Sigmoid colon (tissue), 7 donors: ENCODE measurements around the gene ILRUN. TPM values are rescaled to one million over a fixed set of nuclear protein-coding genes. Genes with fewer than 3 reads are reported as not detected.
"Not testable (repeated sequence)": the region's sequence is repeated elsewhere in the genome, so short reads cannot be mapped to it uniquely, and the experiment has no call there.

Experiments
- DNase-seq: peaks from one replicate; pipeline ENCODE4 v3.0.0-alpha.2; 2019
- H3K27ac ChIP-seq, 4 donors: fragments of 200-600 bp; sonication (generic); one replicate each; pipeline ENCODE4 v1.5.1; 2016 to 2019; ENCODE audit warnings: mild to moderate bottlenecking in 1 of 4
- H3K27me3 ChIP-seq, 3 donors: fragments of 200-600 bp; sonication (generic); one replicate each; pipeline ENCODE4 v1.5.1; 2019; ENCODE audit warnings: mild to moderate bottlenecking in 1 of 3
- H3K36me3 ChIP-seq, 4 donors: fragments of 200-600 bp; sonication (generic); one replicate each; pipeline ENCODE4 v1.5.1; 2016 to 2019
- H3K4me1 ChIP-seq, 4 donors: fragments of 200-600 bp; sonication (generic); one replicate each; pipeline ENCODE4 v1.5.1; 2017 to 2019
- H3K4me3 ChIP-seq, 4 donors: fragments of 200-600 bp; sonication (generic); one replicate each; pipeline ENCODE4 v1.5.1; 2017 to 2019; ENCODE audit warnings: mild to moderate bottlenecking in 2 of 4, moderate library complexity in 1 of 4
- H3K9me3 ChIP-seq, 4 donors: fragments of 200-600 bp in 3 of 4; sonication (generic) in 3 of 4; one replicate each; pipeline versions ENCODE4 v1.5.1 to v1.6.1; 2013 to 2019
- EP300 ChIP-seq, 4 donors: sonication (generic); formaldehyde crosslinking; IDR thresholded peaks; one replicate each; pipeline ENCODE4 v1.6.1; 2017; ENCODE audit warnings: antibody characterized with exemption in 4 of 4
- POLR2A ChIP-seq, 2 donors: fragments of 450-650 bp; IDR thresholded peaks; one replicate each; pipeline ENCODE4 v1.6.1; 2016; ENCODE audit warnings: antibody characterized with exemption in 2 of 2, mild to moderate bottlenecking in 2 of 2, moderate library complexity in 2 of 2
- POLR2AphosphoS5 ChIP-seq, 4 donors: sonication (generic); formaldehyde crosslinking; IDR thresholded peaks; one replicate each; pipeline ENCODE4 v1.6.1; 2017; ENCODE audit warnings: antibody characterized with exemption in 4 of 4
- WGBS, 2 donors: extraction: QIAGEN DNeasy Blood & Tissue Kit; methylation state at CpG; one replicate each; pipeline ENCODE4 v1.1.7; 2013; 5-methylcytosine and 5-hydroxymethylcytosine counted together
- intact Hi-C: fragments of 100-400 bp; cut with DNase I; formaldehyde crosslinking; loops from one replicate; pipeline ENCODE4 v1.15.1; 2023
- polyA plus RNA-seq, 3 donors: library from polyadenylated mRNA; stranded (reverse); fragments of 200-250 nt; gene quantifications; one replicate each; pipeline ENCODE4 v1.2.3, GENCODE V29; 2013
- total RNA-seq, 4 donors: library from RNA; depleted of rRNA; stranded (reverse); fragments of >200 nt; gene quantifications; one replicate each; pipeline ENCODE4 v1.1.0, GENCODE V29; 2016
- TF ChIP-seq, protein P1 (sequence below), 4 experiments: fragments of 450-650 bp in 3 of 4; fragments of 200-600 bp in 1 of 4; IDR thresholded peaks; one replicate each; pipeline ENCODE4 v1.5.1; 2016 to 2019; ENCODE audit warnings: antibody characterized with exemption in 4 of 4, mild to moderate bottlenecking in 3 of 4, moderate library complexity in 2 of 4
- donor health status: healthy with polysubstance abuse.
- donor health status: Bipolar disorder and iron deficiency.
- donor health status: healthy.

ILRUN gene
- total RNA-seq (10 to 100 TPM; 56.3 to 79.3 (median 78.4) TPM), polyA plus RNA-seq (10 to 100 TPM; 35.4 to 62.7 (median 51.6) TPM)

- Histone ChIP-seq H3K27ac (peak within 1 kb of the TSS; percentile 95 to 99 (median 97)), H3K9me3 (no peaks in the 10 kb centered on the region), H3K4me1 (peaks cover 0 to 35% (median 29%) of the 10 kb centered on the region in 4 donors), H3K4me3 (peak within 1 kb of the TSS; percentile 80 to 98 (median 96)), H3K27me3 (no peaks in the 10 kb centered on the region), H3K36me3 (no peaks in the 10 kb centered on the region)
- TF ChIP-seq, protein P1, sequence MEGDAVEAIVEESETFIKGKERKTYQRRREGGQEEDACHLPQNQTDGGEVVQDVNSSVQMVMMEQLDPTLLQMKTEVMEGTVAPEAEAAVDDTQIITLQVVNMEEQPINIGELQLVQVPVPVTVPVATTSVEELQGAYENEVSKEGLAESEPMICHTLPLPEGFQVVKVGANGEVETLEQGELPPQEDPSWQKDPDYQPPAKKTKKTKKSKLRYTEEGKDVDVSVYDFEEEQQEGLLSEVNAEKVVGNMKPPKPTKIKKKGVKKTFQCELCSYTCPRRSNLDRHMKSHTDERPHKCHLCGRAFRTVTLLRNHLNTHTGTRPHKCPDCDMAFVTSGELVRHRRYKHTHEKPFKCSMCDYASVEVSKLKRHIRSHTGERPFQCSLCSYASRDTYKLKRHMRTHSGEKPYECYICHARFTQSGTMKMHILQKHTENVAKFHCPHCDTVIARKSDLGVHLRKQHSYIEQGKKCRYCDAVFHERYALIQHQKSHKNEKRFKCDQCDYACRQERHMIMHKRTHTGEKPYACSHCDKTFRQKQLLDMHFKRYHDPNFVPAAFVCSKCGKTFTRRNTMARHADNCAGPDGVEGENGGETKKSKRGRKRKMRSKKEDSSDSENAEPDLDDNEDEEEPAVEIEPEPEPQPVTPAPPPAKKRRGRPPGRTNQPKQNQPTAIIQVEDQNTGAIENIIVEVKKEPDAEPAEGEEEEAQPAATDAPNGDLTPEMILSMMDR (IDR thresholded peaks at IDR 0.05), result no peak
- TF ChIP-seq POLR2AphosphoS5 (IDR thresholded peaks at IDR 0.05) (peak; percentile 85 to 95 (median 92)), EP300 (IDR thresholded peaks at IDR 0.05) (peak in 1 of 4 donors; percentile 17), POLR2A (IDR thresholded peaks at IDR 0.05) (peak; percentile 50 to 81)
- DNase-seq, result peak; percentile 98
- intact Hi-C loops, result loop anchor here (2.0 kb wide), 1 partner anchor 60 kb away; the partner anchor contains the start of gene SNRPC
- WGBS, 2 donors, result 4 to 5% methylated on average over 49 of the region's 49 CpGs
Measured at GRCh38 chr6:34696739-34697543, at the start of gene ILRUN. ILRUN (minus strand) TSS chr6:34696767; CDS start chr6:34696603, 164 bp downstream.

- WGBS, 2 donors, result 17 to 75% methylated on average over 10 of the region's 10 CpGs
- Histone ChIP-seq H3K27me3 (no peaks in the 10 kb centered on the region), H3K36me3 (no peaks in the 10 kb centered on the region), H3K4me3 (no peak overlapping the region), H3K9me3 (no peaks in the 10 kb centered on the region), H3K27ac (no peak overlapping the region), H3K4me1 (no peaks in the 10 kb centered on the region)
- intact Hi-C loops, result no loop called here
- no peak for TF ChIP-seq EP300 (IDR thresholded peaks at IDR 0.05)
- TF ChIP-seq, protein P1 (IDR thresholded peaks at IDR 0.05), result no peak
- no peak for TF ChIP-seq POLR2AphosphoS5 (IDR thresholded peaks at IDR 0.05)
- no peak for TF ChIP-seq POLR2A (IDR thresholded peaks at IDR 0.05)
- DNase-seq, result no peak
Measured at GRCh38 chr6:34745277-34746103, 48.9 kb upstream of the ILRUN start.

GRCh38 chr6:34744294-34744647 is 47.7 kb upstream of the ILRUN start:
- intact Hi-C loops, DNase-seq, H3K36me3 ChIP-seq, H3K4me1 ChIP-seq, H3K27ac ChIP-seq, H3K9me3 ChIP-seq, H3K27me3 ChIP-seq, H3K4me3 ChIP-seq: not testable (repeated sequence)
- WGBS, 2 donors, result 95 to 96% methylated on average over 10 of the region's 10 CpGs

DNA sequence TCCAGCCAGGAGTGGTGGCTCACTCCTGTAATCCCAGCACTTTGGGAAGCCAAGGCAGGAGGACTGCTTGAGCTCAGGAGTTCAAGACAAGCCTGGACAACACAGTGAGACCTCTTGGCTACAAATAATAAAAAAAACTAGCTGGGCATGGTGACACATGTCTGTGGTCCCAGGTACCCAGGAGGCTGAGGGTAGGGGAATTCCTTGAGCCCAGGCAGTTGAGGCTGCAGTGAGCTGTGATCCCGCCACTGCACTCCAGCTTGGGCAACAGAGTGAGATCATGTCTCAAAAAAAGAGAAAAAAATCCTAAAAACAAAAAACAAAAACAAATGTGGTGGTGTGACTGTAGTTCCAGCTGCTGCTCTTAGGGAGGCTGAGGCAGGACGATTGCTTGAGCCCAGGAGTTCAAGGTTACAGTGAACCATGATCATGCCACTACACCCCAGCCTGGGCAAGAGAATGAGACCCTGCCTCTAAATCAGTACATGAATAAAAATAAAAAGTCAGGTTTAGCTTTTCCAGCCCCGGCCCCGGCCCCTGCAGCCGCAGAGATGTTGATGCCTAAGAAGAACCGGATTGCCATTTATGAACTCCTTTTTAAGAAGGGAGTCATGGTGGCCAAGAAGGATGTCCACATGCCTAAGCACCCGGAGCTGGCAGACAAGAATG is 47.2 kb upstream of the ILRUN start:
- TF ChIP-seq, protein P1 (IDR thresholded peaks at IDR 0.05), result no peak
- TF ChIP-seq POLR2A (IDR thresholded peaks at IDR 0.05) (no peak), POLR2AphosphoS5 (IDR thresholded peaks at IDR 0.05) (no peak), EP300 (IDR thresholded peaks at IDR 0.05) (no peak)
- no peak overlapping the region for H3K27ac ChIP-seq
- no peak overlapping the region for H3K4me3 ChIP-seq
- no peaks in the 10 kb centered on the region for H3K4me1 ChIP-seq
- no peaks in the 10 kb centered on the region for H3K36me3 ChIP-seq
- no peaks in the 10 kb centered on the region for H3K27me3 ChIP-seq
- intact Hi-C loops, result no loop called here
- DNase-seq, result no peak
- 87 to 93% methylated on average over 7 of the region's 7 CpGs for WGBS, 2 donors
- no peaks in the 10 kb centered on the region for H3K9me3 ChIP-seq
